H1 (cell line): ENCODE measurements around the gene AGRP. TPM values are rescaled to one million over a fixed set of nuclear protein-coding genes. Genes with fewer than 3 reads are reported as not detected.

Experiments
- CTCF ChIA-PET: fragments of 300-600 bp; sonication (Branson Sonifier 250); formaldehyde crosslinking; loops from one replicate; lab custom pipeline; 2021; ENCODE audit not compliant: partially characterized antibody; lab: Charles Lee
- POLR2A ChIA-PET: fragments of 300-600 bp; sonication (Branson Sonifier 250); formaldehyde crosslinking; loops from one replicate; lab custom pipeline; 2021; ENCODE audit warnings: inconsistent platforms; ENCODE audit not compliant: partially characterized antibody; lab: Charles Lee
- DNase-seq, 2 experiments: peaks; one replicate each; pipeline versions ENCODE4 v3.0.0 to v3.0.0-alpha.2; 2010 to 2022; ENCODE audit warnings: low spot score in 2 of 2, low read depth in 1 of 2, mixed read lengths in 1 of 2
- FAIRE-seq: peaks from 2 replicates; lab custom pipeline; 2011; peaks lifted over from hg19 to GRCh38; lab: Jason Lieb, UNC
- H2AFZ ChIP-seq: 2 replicates; pipeline ENCODE4 v1.8.1; 2012; ENCODE audit warnings: low read length, inconsistent platforms
- H2AK5ac ChIP-seq: 2 replicates; pipeline ENCODE4 v1.6.1; 2013; ENCODE audit warnings: low read depth, low read length
- H2BK120ac ChIP-seq: replicated peaks from 2 replicates; pipeline ENCODE3; 2013; ENCODE audit warnings: low read depth, low read length, inconsistent platforms
- H2BK12ac ChIP-seq: 2 replicates; pipeline ENCODE4 v1.6.1; 2013; ENCODE audit warnings: low read depth, low read length
- H2BK15ac ChIP-seq: 2 replicates; pipeline ENCODE4 v1.6.1; 2013; ENCODE audit warnings: low read length
- H2BK20ac ChIP-seq: 2 replicates; pipeline ENCODE4 v1.6.1; 2013; ENCODE audit warnings: low read length
- H2BK5ac ChIP-seq: 2 replicates; pipeline ENCODE4 v1.6.1; 2013; ENCODE audit warnings: low read depth, low read length
- H3K14ac ChIP-seq: 2 replicates; pipeline ENCODE4 v1.6.1; 2013; ENCODE audit warnings: inconsistent platforms; ENCODE audit not compliant: insufficient read length
- H3K18ac ChIP-seq: 2 replicates; pipeline ENCODE4 v1.6.1; 2013; ENCODE audit warnings: low read length; ENCODE audit errors: extremely low read depth
- H3K23ac ChIP-seq: 2 replicates; pipeline ENCODE4 v1.6.1; 2013; ENCODE audit warnings: inconsistent platforms; ENCODE audit not compliant: insufficient read length
- H3K23me2 ChIP-seq: 2 replicates; pipeline ENCODE4 v1.6.1; 2013; ENCODE audit warnings: low read depth, low read length
- H3K27ac ChIP-seq: 2 replicates; pipeline ENCODE4 v1.6.1; 2011; ENCODE audit warnings: low read depth, low read length, inconsistent platforms
- H3K27me3 ChIP-seq, 4 experiments: replicated peaks in 1 of 4; 1 replicate in 1 of 4; 2 replicates in 3 of 4; pipeline versions ENCODE4 v1.6.1 to v1.8.1; 2011 to 2013; ENCODE audit warnings: low read length in 3 of 4, mild to moderate bottlenecking in 3 of 4, inconsistent platforms in 2 of 4, mixed read lengths in 2 of 4, moderate library complexity in 1 of 4; ENCODE audit not compliant: control insufficient read depth in 3 of 4, insufficient read depth in 3 of 4; ENCODE audit errors: extremely low read depth in 1 of 4
- H3K36me3 ChIP-seq, 4 experiments: 2 replicates each; pipeline versions ENCODE4 v1.6.1 to v1.8.1; 2011 to 2013; ENCODE audit warnings: mild to moderate bottlenecking in 4 of 4, low read length in 3 of 4, moderate library complexity in 2 of 4, control low read depth in 1 of 4, inconsistent platforms in 1 of 4; ENCODE audit not compliant: insufficient read depth in 4 of 4, control insufficient read depth in 2 of 4
- H3K4ac ChIP-seq: replicated peaks from 2 replicates; pipeline ENCODE3; 2013; ENCODE audit warnings: low read length, low read depth, mixed read lengths, inconsistent platforms; ENCODE audit not compliant: insufficient read length
- H3K4me1 ChIP-seq, 4 experiments: replicated peaks in 1 of 4; 1 replicate in 1 of 4; 2 replicates in 3 of 4; pipeline versions ENCODE4 v1.6.1 to v1.8.1; 2011 to 2013; ENCODE audit warnings: low read length in 3 of 4, inconsistent platforms in 2 of 4, mixed read lengths in 1 of 4; ENCODE audit not compliant: insufficient read depth in 4 of 4, control insufficient read depth in 3 of 4
- H3K4me2 ChIP-seq, 2 experiments: 2 replicates each; pipeline versions ENCODE4 v1.6.1 to v1.8.1; 2011 to 2013; ENCODE audit warnings: low read depth in 2 of 2, low read length in 2 of 2, control low read depth in 1 of 2, inconsistent platforms in 1 of 2, mild to moderate bottlenecking in 1 of 2; ENCODE audit not compliant: insufficient read depth in 1 of 2
- H3K4me3 ChIP-seq, 4 experiments: fragments of 200-600, 300-600 bp in 1 of 4; sonication (generic), shearing (Covaris generic), sonication (Bioruptor Twin) in 1 of 4; 2 replicates each; pipeline versions ENCODE4 v1.5.1 to v1.8.1; 2011 to 2016; ENCODE audit warnings: low read length in 4 of 4, low read depth in 3 of 4, control low read depth in 2 of 4, inconsistent platforms in 2 of 4, mild to moderate bottlenecking in 2 of 4, mixed read lengths in 1 of 4, moderate library complexity in 1 of 4; ENCODE audit not compliant: insufficient read depth in 2 of 4; ENCODE audit errors: extremely low read depth in 1 of 4
- H3K56ac ChIP-seq: replicated peaks from 2 replicates; pipeline ENCODE3; 2013; ENCODE audit warnings: low read depth, mild to moderate bottlenecking, mixed read lengths, low read length, inconsistent platforms; ENCODE audit not compliant: insufficient read length
- H3K79me1 ChIP-seq: 2 replicates; pipeline ENCODE4 v1.6.1; 2013; ENCODE audit warnings: low read depth, low read length, control low read depth
- H3K79me2 ChIP-seq, 2 experiments: 2 replicates each; pipeline versions ENCODE4 v1.6.1 to v1.8.1; 2012 to 2013; ENCODE audit warnings: low read length in 2 of 2, mild to moderate bottlenecking in 2 of 2, inconsistent platforms in 1 of 2; ENCODE audit not compliant: insufficient read depth in 2 of 2, control insufficient read depth in 1 of 2
- H3K9ac ChIP-seq, 4 experiments: replicated peaks in 1 of 4; 1 replicate in 1 of 4; 2 replicates in 3 of 4; pipeline versions ENCODE4 v1.6.1 to v1.8.1; 2011 to 2013; ENCODE audit warnings: low read depth in 3 of 4, low read length in 3 of 4, control low read depth in 2 of 4, mild to moderate bottlenecking in 2 of 4, moderate library complexity in 2 of 4, inconsistent platforms in 1 of 4; ENCODE audit errors: extremely low read depth in 1 of 4
- H3K9me3 ChIP-seq, 2 experiments: 2 replicates each; pipeline versions ENCODE4 v1.6.1 to v1.8.1; 2012 to 2013; ENCODE audit warnings: mild to moderate bottlenecking in 2 of 2, moderate library complexity in 2 of 2, control low read depth in 1 of 2, inconsistent platforms in 1 of 2, low read depth in 1 of 2, low read length in 1 of 2, mixed read lengths in 1 of 2; ENCODE audit not compliant: insufficient read depth in 2 of 2
- H4K20me1 ChIP-seq, 2 experiments: replicated peaks in 1 of 2; 2 replicates each; pipeline versions ENCODE3 to v1.8.1; 2011 to 2013; ENCODE audit warnings: inconsistent platforms in 2 of 2, low read length in 2 of 2, mild to moderate bottlenecking in 1 of 2; ENCODE audit not compliant: insufficient read depth in 2 of 2, control insufficient read depth in 1 of 2
- H4K5ac ChIP-seq: 2 replicates; pipeline ENCODE4 v1.6.1; 2013; ENCODE audit warnings: low read length, low read depth, mixed read lengths, inconsistent platforms; ENCODE audit not compliant: insufficient read length
- H4K8ac ChIP-seq: 2 replicates; pipeline ENCODE4 v1.8.0; 2013; ENCODE audit warnings: mild to moderate bottlenecking, moderate library complexity, low read length, inconsistent platforms; ENCODE audit not compliant: insufficient read depth; ENCODE audit errors: extremely low read depth
- H4K91ac ChIP-seq: replicated peaks from 2 replicates; pipeline ENCODE3; 2013; ENCODE audit warnings: low read length, mixed read lengths, inconsistent platforms; ENCODE audit not compliant: insufficient read length
- EZH2 ChIP-seq: fragments of 200-600 bp; sonication (generic); IDR thresholded peaks from 2 replicates; pipeline ENCODE4 v1.7.1; 2012; ENCODE audit warnings: low read depth, mild to moderate bottlenecking, moderate library complexity, low read length, inconsistent platforms; ENCODE audit not compliant: severe bottlenecking
- FOSL1 ChIP-seq: IDR thresholded peaks from 2 replicates; pipeline ENCODE4 v1.6.1; 2011; ENCODE audit warnings: mild to moderate bottlenecking, low read depth, low read length, moderate library complexity; ENCODE audit not compliant: insufficient read depth
- SP2 ChIP-seq: IDR thresholded peaks from 2 replicates; pipeline ENCODE4 v1.6.1; 2012; ENCODE audit warnings: mild to moderate bottlenecking, low read length, inconsistent platforms
- SP4 ChIP-seq: IDR thresholded peaks from 2 replicates; pipeline ENCODE4 v1.6.1; 2012; ENCODE audit warnings: low read length, inconsistent platforms
- SRF ChIP-seq: IDR thresholded peaks from 2 replicates; pipeline ENCODE4 v1.6.1; 2011; ENCODE audit warnings: mild to moderate bottlenecking, low read depth, low read length, moderate library complexity
- WGBS, 2 experiments: shearing (Covaris generic) in 1 of 2; methylation state at CpG; one replicate each; pipeline versions ENCODE4 v1.1.6 to v1.1.7; 2013 to 2015; ENCODE audit warnings: low lambda C conversion rate in 2 of 2, mixed read lengths in 2 of 2, inconsistent platforms in 1 of 2, low coverage in 1 of 2, missing lambda C conversion rate in 1 of 2; ENCODE audit not compliant: insufficient replicate concordance in 2 of 2, insufficient coverage in 1 of 2, insufficient read length in 1 of 2; ENCODE audit errors: extremely low coverage in 1 of 2, missing lambda C conversion rate in 1 of 2; 5-methylcytosine and 5-hydroxymethylcytosine counted together
- polyA plus RNA-seq, 7 experiments: library from polyadenylated mRNA; depleted of rRNA in 3 of 7; stranded (reverse) in 5 of 7; unstranded in 2 of 7; fragments of >200 nt in 5 of 7; fragments of 200-250 nt in 2 of 7; gene quantifications; 1 replicate in 5 of 7; 2 replicates in 1 of 7; 4 replicates in 1 of 7; pipeline versions ENCODE4 v1.2.1 to v1.2.3, GENCODE V29; 2011 to 2013; ENCODE audit warnings: missing spikeins in 2 of 7, mixed read lengths in 2 of 7
- total RNA-seq: library from RNA; stranded (reverse); fragmentation: NEBNext Ultra II Directional; extraction: Animal tissue kit (Norgen Biotek cat#: 25700); gene quantifications from 2 replicates; pipeline ENCODE4 v1.2.1, GENCODE V29; 2021

AGRP gene
- total and polyA plus RNA-seq, 2 of the 8 experiments (the other 6 are each of a cell fraction or from before 2014, with no cell fraction given): not detected

- H3K4ac ChIP-seq: no peak overlapping the region
- no peak overlapping the region for H4K91ac ChIP-seq
- H2AK5ac ChIP-seq: no peak overlapping the region
- H4K8ac ChIP-seq: peak overlapping the region; percentile 41; the same call in 1 of the 2 replicates
- H3K18ac ChIP-seq: no peak overlapping the region
- ChIA-PET POLR2A (no interaction called here), CTCF (interaction anchor here (0.8 to 28.6 kb wide), 6 partner anchors 12 to 200 kb away, joined by 3 to 683 read pairs (median 6); partner anchors contain the start of gene HSD11B2)
- no peaks in the 10 kb centered on the region for H3K36me3 ChIP-seq
- WGBS, 2 experiments: 88% methylated on average over 2 of the region's 2 CpGs; no CpG with 5 or more reads in 1 of the 2 experiments
- H3K9me3 ChIP-seq: no peaks in the 10 kb centered on the region
- H2BK12ac ChIP-seq: no peak overlapping the region
- peaks cover 0 to 5% (median 2%) of the 10 kb centered on the region in 4 experiments; a peak in 4 of 7 replicates for H3K4me1 ChIP-seq
- no peak overlapping the region for H3K23ac ChIP-seq
- H3K9ac ChIP-seq: no peak overlapping the region
- no peak overlapping the region for H3K14ac ChIP-seq
- H3K27ac ChIP-seq: no peak overlapping the region
- peaks cover 23% of the 10 kb centered on the region in 2 experiments for H4K20me1 ChIP-seq
- H4K5ac ChIP-seq: no peak overlapping the region
- H2BK15ac ChIP-seq: no peak overlapping the region
- no peak overlapping the region for H2BK5ac ChIP-seq
- no peak for FAIRE-seq
- no peak overlapping the region for H2BK120ac ChIP-seq
- no peak for DNase-seq
- no peak overlapping the region for H3K4me2 ChIP-seq
- H2BK20ac ChIP-seq: no peak overlapping the region
- H3K4me3 ChIP-seq: no peak overlapping the region
- no peaks in the 10 kb centered on the region for H3K23me2 ChIP-seq
- H3K56ac ChIP-seq: no peak overlapping the region
- no peak overlapping the region for H2AFZ ChIP-seq
- peaks cover 4% of the 10 kb centered on the region for H3K79me1 ChIP-seq
- no peak for TF ChIP-seq FOSL1
- TF ChIP-seq SRF: no peak
- no peak for TF ChIP-seq EZH2
- no peak for TF ChIP-seq SP4
- TF ChIP-seq SP2: no peak
- H3K79me2 ChIP-seq: peaks cover 0 to 9% of the 10 kb centered on the region in 2 experiments; a peak in 1 of 4 replicates
- no peaks in the 10 kb centered on the region for H3K27me3 ChIP-seq
Measured at GRCh38 chr16:67460961-67461360, 22.4 kb downstream of the AGRP start.
